Brain pericyte (primary cell): ENCODE results near the gene ANGEL1.

Source experiments
- DNase-seq: peaks from one replicate; pipeline ENCODE4 v3.0.0-alpha.2; 2012; ENCODE audit warnings: low read depth, low spot score

The ANGEL1 gene, protein sequence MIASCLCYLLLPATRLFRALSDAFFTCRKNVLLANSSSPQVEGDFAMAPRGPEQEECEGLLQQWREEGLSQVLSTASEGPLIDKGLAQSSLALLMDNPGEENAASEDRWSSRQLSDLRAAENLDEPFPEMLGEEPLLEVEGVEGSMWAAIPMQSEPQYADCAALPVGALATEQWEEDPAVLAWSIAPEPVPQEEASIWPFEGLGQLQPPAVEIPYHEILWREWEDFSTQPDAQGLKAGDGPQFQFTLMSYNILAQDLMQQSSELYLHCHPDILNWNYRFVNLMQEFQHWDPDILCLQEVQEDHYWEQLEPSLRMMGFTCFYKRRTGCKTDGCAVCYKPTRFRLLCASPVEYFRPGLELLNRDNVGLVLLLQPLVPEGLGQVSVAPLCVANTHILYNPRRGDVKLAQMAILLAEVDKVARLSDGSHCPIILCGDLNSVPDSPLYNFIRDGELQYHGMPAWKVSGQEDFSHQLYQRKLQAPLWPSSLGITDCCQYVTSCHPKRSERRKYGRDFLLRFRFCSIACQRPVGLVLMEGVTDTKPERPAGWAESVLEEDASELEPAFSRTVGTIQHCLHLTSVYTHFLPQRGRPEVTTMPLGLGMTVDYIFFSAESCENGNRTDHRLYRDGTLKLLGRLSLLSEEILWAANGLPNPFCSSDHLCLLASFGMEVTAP

DNA sequence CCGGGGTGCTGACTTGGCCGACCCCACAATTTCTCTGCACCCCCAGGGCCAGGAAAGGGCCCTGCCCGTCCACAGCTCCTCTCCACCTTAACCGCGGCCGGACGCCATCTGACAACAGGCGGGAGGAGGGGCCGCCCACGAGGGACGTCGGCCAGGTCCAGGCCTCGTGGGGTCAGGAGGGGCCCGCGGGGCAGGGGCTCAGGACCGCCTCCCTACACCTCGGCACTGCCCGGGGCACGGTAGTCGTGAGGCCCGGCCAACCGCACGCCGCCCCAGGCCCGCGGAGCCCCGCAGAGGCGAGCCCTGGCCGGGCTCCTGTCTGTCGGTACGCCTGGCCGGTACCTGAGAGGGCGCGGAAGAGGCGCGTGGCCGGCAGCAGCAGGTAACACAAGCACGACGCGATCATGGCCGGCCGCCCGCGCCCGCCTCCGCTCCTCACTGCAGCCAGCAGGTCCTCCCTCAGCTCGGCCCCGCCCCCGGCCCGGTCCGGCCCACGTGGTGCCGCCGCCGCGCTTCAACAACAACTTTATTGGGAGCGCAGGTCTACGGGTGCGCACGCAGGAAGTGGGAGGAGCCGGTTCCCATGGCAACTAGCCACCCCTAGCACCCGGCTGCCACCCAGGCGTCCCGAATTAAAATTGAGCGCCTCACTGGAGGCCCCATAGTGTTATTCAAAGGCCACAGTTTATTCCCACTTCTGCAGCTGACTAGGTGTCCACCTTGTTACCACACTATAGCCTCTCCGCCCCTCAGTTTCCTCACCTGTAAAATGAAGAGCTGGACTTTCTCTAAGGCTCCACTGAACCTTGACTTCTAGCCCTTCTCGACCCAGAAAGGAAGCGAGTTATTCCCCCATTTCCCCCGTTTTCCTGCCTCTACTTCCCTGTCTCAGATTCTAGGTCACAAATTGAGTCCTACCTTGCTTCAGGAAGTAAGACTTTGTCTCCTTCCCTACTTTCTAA lies at the start of gene ANGEL1:
Gene ANGEL1 (minus strand): TSS at position 461 of the 962 bp plus-strand sequence. CDS start 55 bp downstream, at position 406.
- DNase-seq: peak; percentile 69

DNA sequence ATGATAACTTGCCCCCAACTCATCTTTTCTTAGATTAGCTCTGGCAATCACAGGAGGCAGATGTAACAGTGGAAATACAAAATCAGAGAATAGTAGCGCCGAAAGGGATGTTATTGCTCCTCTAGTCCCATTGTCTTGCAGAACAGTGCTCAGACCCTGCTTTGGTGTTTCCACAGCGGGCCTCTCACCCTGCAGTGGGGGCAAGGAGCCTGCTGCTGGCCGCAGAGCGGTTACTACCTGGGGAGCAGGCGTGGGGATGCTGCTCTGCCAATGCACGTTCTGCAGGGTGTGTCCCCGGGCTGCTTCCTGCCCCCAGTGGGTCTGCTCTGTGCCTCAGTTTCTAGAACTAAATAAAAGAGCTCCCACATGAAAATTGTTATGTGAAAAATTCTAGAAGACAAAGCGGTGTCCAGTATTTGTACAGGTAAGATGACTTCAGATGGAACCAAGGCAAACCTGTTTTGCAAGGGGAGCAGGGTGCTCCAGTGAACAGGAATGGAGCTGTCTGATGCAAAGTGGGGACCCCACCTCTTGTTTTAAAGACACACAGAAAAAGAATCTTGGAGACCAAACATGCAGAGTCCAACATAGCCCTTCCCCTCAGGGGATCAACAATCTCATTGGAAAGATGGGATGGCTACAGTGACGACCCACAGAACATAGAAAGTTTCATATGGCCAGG lies 49.0 kb upstream of the ANGEL1 start:
- no peak for DNase-seq

DNA sequence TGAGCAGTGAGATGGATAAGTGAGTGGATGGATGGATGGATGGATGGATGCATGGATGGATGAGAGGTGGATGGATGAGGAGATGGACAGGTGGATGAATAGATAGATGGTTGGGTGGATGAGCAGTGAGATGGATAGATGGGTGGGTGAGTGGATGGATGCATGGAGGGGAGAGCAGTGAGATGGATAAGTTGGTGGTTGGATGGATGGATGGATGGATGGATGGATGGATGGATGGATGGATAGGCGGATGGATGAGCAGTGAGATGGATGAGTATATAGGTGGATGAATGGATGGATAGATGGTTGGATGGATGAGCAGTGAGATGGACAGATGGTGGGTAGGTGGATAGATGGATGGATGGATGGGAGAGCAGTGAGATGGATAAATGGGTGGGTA lies 44.1 kb upstream of the ANGEL1 start:
- DNase-seq: no peak

DNA sequence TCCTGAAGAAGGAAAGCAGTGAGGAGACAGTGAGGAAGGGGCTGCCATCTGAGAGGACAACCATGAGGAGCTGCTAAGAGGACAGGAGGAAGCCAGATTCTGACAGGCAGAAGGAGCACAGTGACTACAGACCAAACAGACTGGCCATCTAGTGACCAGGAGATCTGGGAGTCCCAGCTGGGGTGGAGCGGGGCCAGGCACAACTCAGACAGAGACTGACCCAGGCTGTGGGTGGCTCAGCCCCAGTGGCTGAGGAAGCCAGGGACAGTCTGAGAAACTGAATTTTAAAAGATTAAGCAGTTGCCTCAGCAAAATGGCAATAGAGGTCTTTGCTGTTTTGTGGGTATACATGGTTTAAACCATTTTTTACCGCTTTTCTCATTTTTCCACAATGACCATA lies 42.4 kb upstream of the ANGEL1 start:
- DNase-seq: no peak

DNA sequence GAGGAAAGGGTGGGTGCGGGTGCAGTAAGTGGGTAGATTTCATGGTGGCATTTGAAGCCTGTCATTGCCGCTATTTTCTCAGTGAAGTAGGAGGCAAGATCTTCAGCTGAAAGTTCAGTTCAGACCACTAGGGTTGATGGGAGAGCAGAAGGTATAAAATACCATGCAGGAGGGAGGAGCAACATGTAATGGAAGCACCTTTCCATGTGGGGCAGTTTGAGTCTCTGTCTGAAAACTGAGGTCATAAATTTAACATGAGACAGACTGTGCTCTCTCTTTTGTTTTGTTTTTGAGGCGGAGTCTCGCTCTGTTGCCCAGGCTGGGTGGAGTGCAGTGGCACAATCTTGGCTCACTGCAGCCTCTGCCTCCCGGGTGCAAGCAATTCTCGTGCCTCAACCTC lies 36.2 kb upstream of the ANGEL1 start:
- no peak for DNase-seq

DNA sequence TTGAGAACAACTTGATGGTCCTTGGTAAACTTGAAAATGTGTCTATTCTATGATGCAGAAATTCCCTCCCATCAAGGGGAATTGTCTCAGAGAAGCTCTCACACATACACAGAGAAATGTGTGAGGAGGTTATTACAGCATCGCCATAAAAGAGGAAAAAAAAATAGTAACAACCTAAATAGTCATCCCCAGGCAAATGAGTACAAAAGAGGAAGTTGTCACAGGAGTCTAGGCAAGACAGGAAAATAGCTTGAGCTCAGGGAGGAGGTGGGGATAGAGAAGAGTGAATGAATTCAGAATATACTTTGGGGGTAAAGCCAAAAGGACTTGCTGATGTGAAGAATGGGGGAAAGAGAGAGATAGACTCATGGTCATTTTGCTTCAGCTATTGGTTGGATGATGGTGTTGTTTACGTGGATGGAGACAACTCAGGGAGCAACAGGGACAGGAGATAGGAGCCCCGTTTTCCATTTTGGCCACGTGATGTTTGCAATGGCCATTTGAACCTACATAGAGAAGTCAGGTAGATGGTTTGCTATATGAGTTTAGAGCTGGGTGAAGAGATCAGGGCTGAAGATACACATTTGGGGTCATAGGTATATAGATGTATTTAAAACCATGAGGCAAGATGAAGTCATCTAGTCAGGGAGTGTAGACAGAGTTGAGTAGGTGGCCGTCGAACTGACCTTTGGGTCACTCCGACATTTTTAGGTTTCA lies 33.8 kb upstream of the ANGEL1 start:
- DNase-seq: no peak

DNA sequence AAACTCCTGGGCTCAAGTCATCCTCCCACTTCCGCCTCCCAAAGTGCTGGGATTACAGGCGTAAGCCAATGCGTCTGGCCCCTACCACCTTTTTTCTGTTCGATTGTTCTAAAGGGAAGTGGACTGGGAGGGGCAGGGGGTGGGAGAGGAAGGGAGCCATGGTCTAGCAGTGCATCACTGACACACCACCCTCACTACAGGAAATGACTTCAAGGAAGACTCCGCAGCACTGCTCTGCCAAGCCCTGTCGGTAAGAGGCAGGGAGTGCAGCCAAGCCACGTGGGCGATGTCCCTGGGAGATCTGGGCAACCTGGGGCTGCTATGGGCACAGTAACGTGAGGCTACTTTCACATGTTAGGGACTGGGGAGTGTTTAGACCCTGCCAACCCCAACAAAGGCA lies 31.5 kb upstream of the ANGEL1 start:
- DNase-seq: no peak

DNA sequence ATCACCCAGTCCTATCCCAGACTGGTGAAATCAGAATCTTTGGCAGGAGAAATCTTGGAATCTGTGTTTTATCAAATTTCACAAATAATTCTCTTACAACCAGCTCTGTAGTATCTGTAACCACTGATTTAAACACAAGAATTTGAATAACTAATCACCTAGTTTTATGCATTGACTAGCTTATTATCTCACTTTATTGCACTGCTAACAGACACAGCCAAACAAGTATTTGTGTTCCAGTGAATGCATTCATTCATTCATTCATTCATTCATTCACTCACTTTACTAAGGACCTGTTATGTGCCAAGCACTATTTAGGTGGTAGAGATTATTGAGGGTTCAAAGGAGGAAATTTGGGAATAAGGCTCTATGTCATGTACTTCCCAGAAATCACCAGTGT lies 29.7 kb upstream of the ANGEL1 start:
- no peak for DNase-seq

DNA sequence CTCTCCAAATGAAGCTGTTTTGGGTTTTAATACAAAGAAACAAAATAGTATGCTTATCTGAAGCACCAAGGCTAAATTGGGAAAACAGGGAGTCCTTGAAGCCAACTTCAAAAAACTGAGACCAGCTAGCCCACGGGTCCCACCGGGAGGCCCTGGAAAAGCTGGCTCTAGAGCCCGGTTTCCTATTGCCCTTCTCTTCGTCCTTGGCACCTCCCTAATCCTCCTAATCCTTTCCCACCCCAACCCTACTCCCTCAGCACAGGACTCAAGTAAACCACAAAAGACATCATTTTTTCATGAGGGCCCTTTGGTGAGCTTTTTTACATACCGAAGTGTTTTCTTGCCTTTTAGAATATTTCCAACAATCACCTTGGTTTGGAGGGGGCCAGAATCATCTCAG lies 24.8 kb upstream of the ANGEL1 start:
- DNase-seq: no peak

DNA sequence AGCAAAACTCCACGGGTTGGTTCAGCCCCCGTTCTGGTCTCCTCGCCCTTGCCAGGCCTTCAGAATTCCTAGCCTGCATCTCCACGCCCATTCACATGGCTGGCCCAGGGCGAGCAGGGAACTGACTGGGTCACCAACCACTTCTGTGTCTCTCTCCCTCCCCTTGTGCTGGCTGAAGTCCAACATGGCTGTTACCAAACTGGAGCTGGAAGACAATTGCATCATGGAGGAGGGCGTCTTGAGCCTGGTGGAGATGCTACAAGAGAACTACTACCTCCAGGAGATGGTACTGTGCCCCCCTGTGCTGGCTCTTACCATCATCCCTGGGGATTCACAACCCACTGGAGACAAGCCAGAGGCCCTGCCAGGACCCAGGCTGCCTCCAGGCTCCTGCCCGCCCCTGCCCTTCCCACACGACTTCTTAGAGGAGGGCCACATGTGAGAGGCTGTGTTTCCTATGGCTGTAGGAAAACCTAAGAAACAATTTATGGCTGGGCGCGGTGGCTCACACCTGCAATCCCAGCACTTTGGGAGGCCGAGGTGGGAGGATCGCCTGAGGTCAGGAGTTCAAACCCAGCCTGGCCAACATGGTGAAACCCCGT lies 23.4 kb upstream of the ANGEL1 start:
- no peak for DNase-seq

DNA sequence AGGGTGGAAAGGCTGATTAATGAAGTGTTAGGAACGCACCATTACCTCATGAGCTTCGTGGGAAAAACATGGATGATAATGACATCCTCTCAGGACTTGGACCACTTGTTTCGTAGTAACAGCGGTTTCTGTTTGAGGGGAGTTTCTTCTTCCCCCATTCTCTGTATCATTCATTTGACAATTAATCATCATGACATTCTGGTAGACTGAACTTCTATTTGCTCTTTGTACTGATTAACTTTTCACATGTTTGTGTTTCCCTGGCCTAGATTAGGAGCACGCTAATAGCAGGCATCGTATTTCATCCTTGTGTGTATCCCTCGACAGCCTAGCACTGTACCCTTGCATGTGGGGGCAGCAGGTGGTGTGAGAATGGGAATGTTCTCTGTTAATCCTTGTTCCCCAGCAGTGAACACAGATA lies 21.6 kb upstream of the ANGEL1 start:
- no peak for DNase-seq

DNA sequence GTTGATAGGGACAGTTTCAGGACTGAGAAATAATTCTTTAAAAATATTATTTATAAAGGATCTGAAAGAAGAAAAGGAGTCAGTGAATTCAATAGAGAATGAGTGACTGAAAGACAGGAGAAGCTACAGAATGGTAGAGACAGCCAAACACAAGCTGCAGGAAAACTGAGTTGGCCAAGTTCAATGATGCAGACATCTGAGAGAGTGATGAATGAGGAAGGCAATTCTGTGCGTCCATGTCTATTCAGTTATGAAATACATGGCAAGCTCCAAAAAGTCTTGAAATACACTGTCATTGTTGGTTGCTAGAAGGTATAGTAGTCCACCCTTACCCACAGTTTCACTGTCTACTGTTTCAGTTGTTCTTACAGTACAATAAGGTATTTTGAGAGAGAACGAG lies 20.3 kb upstream of the ANGEL1 start:
- DNase-seq: no peak

DNA sequence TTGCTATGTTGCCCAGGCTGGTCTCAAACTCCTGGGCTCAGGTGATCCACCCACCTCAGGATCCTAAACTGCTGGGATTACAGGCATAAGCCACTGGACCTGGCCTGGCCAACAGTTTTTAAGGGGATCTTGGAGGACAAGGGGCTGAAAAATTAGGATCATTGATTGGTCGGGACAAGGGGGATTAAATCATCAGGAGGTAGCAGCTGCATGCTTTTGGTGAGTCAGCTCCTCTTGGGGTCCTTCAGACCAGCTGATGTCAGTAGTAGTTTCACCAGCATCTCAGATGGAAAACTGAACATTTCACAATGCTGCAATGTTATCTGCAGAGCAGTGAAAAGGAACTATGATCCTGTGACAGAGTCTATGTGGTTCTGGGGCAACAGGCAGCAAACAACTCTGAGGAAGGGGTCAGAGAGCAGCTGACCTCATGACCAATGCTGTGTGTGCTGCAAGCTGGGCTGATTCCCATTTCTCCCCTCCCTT lies 19.9 kb upstream of the ANGEL1 start:
- DNase-seq: no peak

DNA sequence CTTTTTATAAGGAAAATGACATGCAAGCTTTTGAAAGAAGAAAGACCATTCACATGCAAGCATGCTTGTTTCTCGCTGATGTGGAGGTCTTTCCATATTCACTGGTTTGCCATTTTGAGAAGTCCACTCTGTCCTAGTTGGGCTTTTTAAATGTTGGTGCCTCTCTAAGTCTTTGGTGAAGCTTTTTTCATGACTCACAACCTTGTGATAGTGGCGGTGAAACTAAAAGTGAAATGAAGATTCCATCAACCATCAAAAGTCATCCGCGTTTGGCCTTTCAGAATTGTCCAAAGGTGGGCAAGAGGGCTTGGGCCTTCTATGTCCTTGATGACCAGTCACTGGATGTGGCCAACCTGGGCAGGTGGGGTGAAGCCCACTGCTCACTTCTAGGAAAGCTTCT lies 17.9 kb upstream of the ANGEL1 start:
- no peak for DNase-seq

DNA sequence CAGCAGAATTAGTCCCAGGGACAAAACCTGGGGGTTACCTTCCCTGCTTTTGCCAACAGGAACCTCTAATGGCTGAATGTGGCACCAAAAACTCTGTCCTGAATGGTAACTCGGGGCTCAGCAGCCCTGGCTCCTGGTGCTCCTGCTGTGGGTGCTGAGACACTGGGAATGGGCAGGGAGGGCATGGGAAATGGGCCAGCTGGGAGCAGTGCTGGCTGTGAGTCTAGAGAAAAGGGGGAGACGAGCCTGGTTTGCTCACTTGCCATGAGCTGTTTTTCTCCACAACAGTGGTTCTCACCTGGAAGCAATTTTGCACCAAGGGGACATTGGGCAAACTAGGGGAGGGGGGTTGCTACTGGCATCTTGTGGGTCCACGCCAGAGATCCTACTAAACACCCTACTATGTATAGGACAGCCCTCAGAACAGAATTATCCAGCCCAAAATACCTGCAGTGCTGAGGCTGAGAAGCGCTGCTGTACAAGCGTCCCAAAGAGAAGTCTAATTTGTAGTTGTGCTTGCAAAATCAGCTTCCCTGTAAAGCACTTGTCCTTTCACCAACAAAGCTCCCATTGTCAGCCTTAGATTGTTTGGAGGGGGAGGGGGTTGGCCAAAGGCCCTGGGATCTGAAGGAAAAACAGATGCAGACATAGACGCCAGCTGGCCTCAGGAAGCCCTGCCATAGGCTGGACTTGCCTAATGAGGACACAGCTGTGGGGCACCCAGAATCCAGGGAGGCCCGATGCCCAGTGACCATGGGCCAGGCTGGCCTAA lies 17.2 kb upstream of the ANGEL1 start:
- no peak for DNase-seq

DNA sequence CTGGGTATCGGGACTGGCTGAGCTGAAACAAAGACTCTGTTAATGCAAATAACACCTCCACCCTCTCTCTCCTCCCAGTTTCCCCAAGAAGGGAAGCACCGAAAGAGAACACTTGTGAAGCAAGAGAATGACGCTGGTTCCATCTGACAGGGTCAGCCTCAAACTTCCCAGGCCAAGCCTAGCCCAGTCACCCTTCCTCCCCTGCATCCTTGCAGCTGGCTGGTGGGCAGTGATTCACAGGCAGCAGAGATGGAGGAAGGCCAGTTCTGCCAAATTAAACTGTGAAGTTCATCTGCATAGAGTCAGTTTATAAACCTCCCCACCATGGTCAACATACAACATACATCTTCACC lies 16.3 kb upstream of the ANGEL1 start:
- DNase-seq: no peak

DNA sequence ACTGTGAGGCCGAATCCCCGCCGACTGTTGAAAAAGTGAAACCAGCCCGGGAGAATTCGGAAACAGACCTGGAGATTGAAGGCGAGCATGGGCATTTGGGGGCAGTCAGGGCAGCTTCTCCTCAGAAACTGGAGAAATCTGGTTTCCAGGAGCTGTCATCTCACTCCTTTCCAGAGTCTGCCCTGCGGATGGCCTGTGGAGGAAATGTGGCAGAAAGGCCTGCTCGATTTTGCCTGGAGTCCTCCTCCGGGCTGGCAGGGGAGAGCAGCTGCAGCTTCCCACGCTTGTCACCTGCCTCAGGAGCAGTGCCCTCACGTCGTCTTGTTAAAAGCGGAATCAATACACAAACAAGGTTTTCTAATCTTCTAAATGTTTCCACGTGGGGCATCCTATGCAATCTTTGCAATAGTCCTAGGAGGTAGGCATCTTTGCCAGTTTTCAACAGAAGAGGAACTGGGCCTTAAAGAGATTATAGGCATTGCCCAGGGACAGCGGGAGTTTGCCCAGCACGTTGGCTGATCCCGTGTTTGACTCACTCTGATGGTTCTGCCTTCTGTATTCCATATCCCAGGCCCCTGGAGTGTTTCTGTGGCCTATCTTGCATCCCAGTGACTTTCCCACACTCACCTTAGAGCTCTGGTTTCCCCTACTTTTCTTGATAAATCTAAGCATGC lies 15.8 kb upstream of the ANGEL1 start:
- DNase-seq: no peak

DNA sequence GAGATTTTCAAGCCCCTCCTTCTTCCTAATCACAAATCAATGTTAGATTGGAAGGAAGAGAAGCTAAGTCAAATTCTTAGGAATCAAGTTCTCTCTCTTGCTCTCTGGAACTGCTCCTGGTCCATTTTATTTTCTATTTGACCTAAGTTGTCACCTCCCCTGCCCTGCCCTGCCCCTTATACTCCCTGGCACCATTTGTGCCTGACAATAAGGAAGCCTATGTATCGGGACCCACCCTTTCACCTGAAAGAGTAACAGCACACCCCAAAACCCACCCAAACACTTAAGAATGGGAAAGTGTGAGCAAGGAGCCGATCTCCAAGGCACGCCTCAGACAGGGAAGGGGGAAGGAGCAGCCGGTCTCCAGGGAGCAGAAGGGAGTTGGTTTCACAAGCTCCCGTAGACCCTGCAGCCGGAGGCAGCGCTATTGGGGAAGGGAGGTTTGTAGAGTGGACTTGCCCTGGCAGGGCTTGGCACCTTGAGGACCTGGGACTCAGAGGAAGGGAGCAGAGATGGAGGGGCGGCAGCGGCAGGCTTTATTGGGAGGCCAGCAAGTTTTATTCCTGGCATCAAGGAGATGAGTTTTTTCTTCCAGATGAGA lies 15.1 kb upstream of the ANGEL1 start:
- DNase-seq: no peak

DNA sequence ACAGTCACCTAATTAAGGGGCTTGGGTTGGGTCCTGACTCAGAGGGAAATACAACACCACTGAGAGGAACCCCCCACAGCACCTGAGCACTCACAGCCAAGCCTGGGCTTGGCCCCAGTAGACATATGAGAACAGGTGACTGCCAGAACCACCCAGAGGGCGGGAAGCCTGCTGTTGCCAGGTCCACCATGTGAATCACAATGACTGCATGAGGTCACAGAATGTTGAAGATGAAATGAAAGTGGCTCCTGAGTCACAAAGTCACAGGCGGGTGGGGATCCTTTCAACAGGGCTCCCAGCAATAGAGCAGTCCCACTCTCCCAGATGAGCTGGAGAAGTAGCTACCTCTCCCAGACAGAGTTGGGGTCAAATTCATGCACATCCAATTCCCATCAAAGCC lies 13.4 kb upstream of the ANGEL1 start, which contains the start of gene LRRC74A:
Gene LRRC74A (plus strand): TSS at position 287 of the 400 bp plus-strand sequence. CDS start 290 bp downstream, outside the sequence.
- no peak for DNase-seq
